ENCODE measurements around the gene TEX2. TPM values are rescaled to one million over a fixed set of nuclear protein-coding genes. Genes with fewer than 3 reads are reported as not detected.

Gene TEX2
- total and polyA plus RNA-seq, 7 experiments from 2014 or later, result 7.9 to 24.2 (median 14.4) TPM

DNA sequence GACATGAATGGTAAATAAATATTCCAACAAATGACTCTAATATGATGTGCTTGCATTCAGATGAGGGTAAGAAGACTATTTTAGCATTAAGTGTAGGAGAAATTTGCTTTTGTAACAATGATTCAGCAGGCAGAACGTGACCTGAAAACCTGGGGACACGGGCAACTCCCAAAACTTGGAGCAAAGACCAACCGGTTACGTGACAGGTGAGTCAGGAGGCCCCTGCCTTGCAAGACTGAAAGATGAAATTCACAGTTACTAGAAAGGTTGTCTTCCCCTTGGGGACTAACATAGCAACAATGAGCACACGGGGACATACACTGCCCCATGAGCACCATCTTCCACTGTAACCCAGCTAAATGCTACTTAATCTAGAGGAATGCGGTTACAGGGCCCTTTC, 99.6 kb downstream of the TEX2 start:
- Mint-ChIP-seq H3K9me3 (no peaks in the 10 kb centered on the region), H3K4me3 (no peak overlapping the region), H3K4me1 (no peaks in the 10 kb centered on the region), H3K36me3 (peaks cover 0 to 29% (median 4%) of the 10 kb centered on the region in 5 donors), H3K27ac (no peak overlapping the region), H3K27me3 (no peaks in the 10 kb centered on the region)
- H3K4me1 ChIP-seq (ENCODE audit: control insufficient read depth in 2 of 2, insufficient read depth in 2 of 2, low read length in 2 of 2), result no peaks in the 10 kb centered on the region
- no peak overlapping the region for H3K27ac ChIP-seq (ENCODE audit: low read depth, low read length)
- DNase-seq, result no peak
- H3K27me3 ChIP-seq (ENCODE audit: control insufficient read depth in 2 of 2, insufficient read depth in 2 of 2, low read length in 2 of 2), result no peaks in the 10 kb centered on the region
- intact Hi-C loops (cut with micrococcal nuclease), result no loop called here
- peaks cover 0 to 17% (median 0%) of the 10 kb centered on the region in 3 experiments for H3K36me3 ChIP-seq (ENCODE audit: control insufficient read depth in 2 of 3, insufficient read depth in 3 of 3, low read length in 3 of 3)
- ChIA-PET POLR2A (interaction anchor here (1.0 kb wide), 1 partner anchor 18 kb away, joined by 3 read pairs; no protein-coding TSS in a partner anchor), CTCF (no interaction called here)
- ATAC-seq, result no peak
- H3K4me3 ChIP-seq (ENCODE audit: low read length), result no peak overlapping the region
- no peaks in the 10 kb centered on the region for H3K9me3 ChIP-seq (ENCODE audit: control insufficient read depth in 2 of 3, low read length in 3 of 3)

DNA sequence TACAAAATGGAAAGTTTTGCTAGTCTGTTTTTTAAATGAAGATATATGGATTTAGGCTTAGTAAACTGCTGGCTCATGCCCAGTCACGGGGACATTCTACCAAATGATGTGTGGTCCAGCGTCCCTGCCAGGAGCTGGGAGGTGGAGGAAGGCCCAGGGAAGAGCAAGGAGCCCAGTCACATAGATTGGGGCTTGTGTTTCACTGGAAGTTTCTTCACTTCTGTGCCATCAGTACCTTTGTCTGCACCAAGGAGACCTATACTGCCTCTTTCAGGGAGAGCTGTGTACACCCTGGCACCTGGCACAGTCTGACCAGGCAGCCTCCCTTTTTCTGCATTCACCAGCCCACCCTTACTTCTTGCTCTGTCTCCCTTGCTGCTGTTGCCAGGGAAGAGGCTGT, 100.5 kb downstream of the TEX2 start:
- ChIA-PET POLR2A (interaction anchor here (0.6 to 1.6 kb wide), 2 partner anchors 17 to 436 kb away, joined by 6 read pairs; no protein-coding TSS in a partner anchor), CTCF (interaction anchor here (0.6 kb wide), 1 partner anchor 243 kb away, joined by 3 read pairs; no protein-coding TSS in a partner anchor)
- Histone ChIP-seq H3K36me3 (ENCODE audit: control insufficient read depth in 2 of 3, insufficient read depth in 3 of 3, low read length in 3 of 3) (peaks cover 0 to 17% (median 0%) of the 10 kb centered on the region in 3 experiments), H3K9me3 (ENCODE audit: control insufficient read depth in 2 of 3, low read length in 3 of 3) (no peaks in the 10 kb centered on the region), H3K27ac (ENCODE audit: low read depth, low read length) (no peak overlapping the region), H3K4me3 (ENCODE audit: low read length) (no peak overlapping the region), H3K4me1 (ENCODE audit: control insufficient read depth in 2 of 2, insufficient read depth in 2 of 2, low read length in 2 of 2) (no peaks in the 10 kb centered on the region), H3K27me3 (ENCODE audit: control insufficient read depth in 2 of 2, insufficient read depth in 2 of 2, low read length in 2 of 2) (no peaks in the 10 kb centered on the region)
- Mint-ChIP-seq H3K27me3 (no peaks in the 10 kb centered on the region), H3K27ac (no peak overlapping the region), H3K4me1 (no peaks in the 10 kb centered on the region), H3K9me3 (no peaks in the 10 kb centered on the region), H3K4me3 (no peak overlapping the region), H3K36me3 (peaks cover 0 to 25% (median 4%) of the 10 kb centered on the region in 5 donors)
- ATAC-seq (no peak), DNase-seq (no peak)
- intact Hi-C loops (cut with micrococcal nuclease), result no loop called here

DNA sequence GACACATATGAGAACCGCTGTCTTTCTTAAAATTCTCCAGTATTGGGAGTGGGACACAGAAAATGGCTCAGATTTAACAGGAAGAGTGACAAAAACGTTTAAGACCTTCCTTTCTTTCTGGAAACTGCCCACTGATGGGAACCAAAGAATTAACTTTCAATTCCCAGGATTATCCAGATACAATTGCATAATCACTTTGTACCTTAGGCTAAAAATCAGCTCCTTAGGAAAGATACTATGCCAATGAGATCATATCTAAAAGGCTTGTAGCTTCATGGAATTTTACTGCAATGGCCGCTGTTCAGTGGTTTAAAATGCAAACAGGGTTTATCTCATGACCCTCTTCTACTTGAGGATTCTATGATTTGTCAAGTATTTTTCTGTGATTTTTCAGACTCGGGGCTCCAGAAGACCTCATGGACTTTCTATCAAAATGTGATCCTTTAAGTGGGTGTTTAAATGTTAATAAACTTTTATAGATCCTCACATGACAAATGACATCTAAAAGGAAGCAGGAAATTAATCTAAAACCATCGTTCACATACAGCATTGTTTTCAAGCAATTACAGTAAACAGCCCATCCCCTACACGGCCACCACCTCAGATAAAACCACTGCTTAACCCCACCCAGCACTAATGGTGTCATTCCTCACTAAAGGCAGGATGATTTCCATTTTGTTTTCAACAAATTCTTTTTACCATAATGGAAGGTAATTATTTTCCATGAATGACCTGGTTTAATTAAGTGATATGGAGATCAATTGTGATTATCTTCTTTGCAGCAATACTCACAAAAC, 101.5 kb downstream of the TEX2 start:
- Mint-ChIP-seq H3K9me3 (no peaks in the 10 kb centered on the region), H3K36me3 (peaks cover 0 to 20% (median 2%) of the 10 kb centered on the region in 5 donors), H3K27ac (peak overlapping the region in 3 of 9 donors; percentile 14 to 55 (median 48)), H3K4me1 (no peaks in the 10 kb centered on the region), H3K4me3 (no peak overlapping the region), H3K27me3 (no peaks in the 10 kb centered on the region)
- DNase-seq (no peak), ATAC-seq (no peak)
- Histone ChIP-seq H3K36me3 (ENCODE audit: control insufficient read depth in 2 of 3, insufficient read depth in 3 of 3, low read length in 3 of 3) (peaks cover 0 to 12% (median 0%) of the 10 kb centered on the region in 3 experiments), H3K4me3 (ENCODE audit: low read length) (no peak overlapping the region), H3K9me3 (ENCODE audit: control insufficient read depth in 2 of 3, low read length in 3 of 3) (no peaks in the 10 kb centered on the region), H3K27ac (ENCODE audit: low read depth, low read length) (no peak overlapping the region), H3K27me3 (ENCODE audit: control insufficient read depth in 2 of 2, insufficient read depth in 2 of 2, low read length in 2 of 2) (no peaks in the 10 kb centered on the region), H3K4me1 (ENCODE audit: control insufficient read depth in 2 of 2, insufficient read depth in 2 of 2, low read length in 2 of 2) (no peaks in the 10 kb centered on the region)
- CTCF ChIA-PET, result no interaction called here
- POLR2A ChIA-PET, result interaction anchor here (1.6 kb wide), 1 partner anchor 16 kb away, joined by 6 read pairs; no protein-coding TSS in a partner anchor
- intact Hi-C loops (cut with micrococcal nuclease), result no loop called here

DNA sequence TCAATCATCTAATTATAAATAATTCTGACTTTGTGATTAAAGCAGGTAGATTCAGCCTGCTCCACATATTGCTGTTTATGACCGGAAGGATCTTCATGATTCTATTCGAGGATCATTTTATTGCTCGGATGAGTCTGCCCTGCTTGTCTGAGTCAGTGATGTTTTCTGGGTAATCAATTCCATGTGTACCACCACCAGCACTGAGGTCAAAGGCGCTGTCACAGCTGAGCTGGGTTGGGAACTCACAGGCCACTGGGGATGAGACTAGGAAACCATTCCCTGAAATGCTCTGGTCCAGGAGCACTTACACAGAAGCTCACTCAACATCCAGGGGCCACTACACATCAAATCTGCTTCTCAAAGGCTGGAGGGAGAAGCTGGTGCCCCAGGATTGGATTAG, 102.7 kb downstream of the TEX2 start:
- Mint-ChIP-seq H3K4me1 (no peaks in the 10 kb centered on the region), H3K27me3 (no peaks in the 10 kb centered on the region), H3K27ac (no peak overlapping the region), H3K9me3 (no peaks in the 10 kb centered on the region), H3K36me3 (peaks cover 0 to 15% (median 0%) of the 10 kb centered on the region in 5 donors), H3K4me3 (no peak overlapping the region)
- Histone ChIP-seq H3K9me3 (ENCODE audit: control insufficient read depth in 2 of 3, low read length in 3 of 3) (no peaks in the 10 kb centered on the region), H3K27ac (ENCODE audit: low read depth, low read length) (no peak overlapping the region), H3K36me3 (ENCODE audit: control insufficient read depth in 2 of 3, insufficient read depth in 3 of 3, low read length in 3 of 3) (peaks cover 0 to 5% (median 0%) of the 10 kb centered on the region in 3 experiments), H3K4me1 (ENCODE audit: control insufficient read depth in 2 of 2, insufficient read depth in 2 of 2, low read length in 2 of 2) (no peaks in the 10 kb centered on the region), H3K27me3 (ENCODE audit: control insufficient read depth in 2 of 2, insufficient read depth in 2 of 2, low read length in 2 of 2) (no peaks in the 10 kb centered on the region), H3K4me3 (ENCODE audit: low read length) (no peak overlapping the region)
- CTCF ChIA-PET, result no interaction called here
- no peak for ATAC-seq
- POLR2A ChIA-PET, result interaction anchor here (1.2 kb wide), 1 partner anchor 14 kb away, joined by 4 read pairs; no protein-coding TSS in a partner anchor
- intact Hi-C loops (cut with micrococcal nuclease), result no loop called here
- no peak for DNase-seq

DNA sequence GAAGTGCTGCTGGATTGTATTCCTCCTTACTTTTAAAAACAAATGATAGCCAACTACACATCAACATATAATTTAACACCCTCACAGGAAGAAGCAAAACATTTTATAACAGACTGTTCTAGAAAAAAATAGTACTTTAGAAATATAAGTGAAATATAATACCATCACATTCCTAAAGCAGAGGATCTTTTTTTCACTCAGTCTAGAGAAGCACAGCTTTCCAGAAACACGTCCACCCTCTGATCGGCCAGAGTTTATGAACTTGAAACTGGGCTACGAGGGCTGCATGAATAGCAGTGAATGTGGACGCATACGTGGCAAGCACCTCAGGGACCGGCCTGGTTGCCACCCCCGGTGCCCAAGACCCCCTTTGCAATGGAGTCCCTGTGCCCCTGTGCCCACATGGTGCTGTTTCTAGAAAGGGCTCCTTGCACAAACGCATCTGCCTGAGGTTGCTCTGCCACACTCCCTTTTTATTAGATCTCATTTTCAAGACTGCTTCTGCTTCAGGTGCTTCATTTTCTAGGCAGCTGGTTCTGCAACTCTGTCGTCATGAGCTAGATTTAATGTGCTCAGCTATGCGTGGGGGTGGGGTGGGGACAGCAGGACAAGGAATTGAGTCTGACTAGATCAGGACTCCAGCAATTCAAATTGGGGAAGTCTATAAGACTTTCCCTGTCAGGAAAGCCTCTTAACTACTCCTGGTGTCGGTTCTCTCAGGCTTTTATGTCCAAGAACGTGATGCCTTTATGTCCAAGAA, 104.0 kb downstream of the TEX2 start:
- no peak overlapping the region for H3K4me3 ChIP-seq (ENCODE audit: low read length)
- no peak overlapping the region for H3K27ac ChIP-seq (ENCODE audit: low read depth, low read length)
- H3K36me3 ChIP-seq (ENCODE audit: control insufficient read depth in 2 of 3, insufficient read depth in 3 of 3, low read length in 3 of 3), result peaks cover 0 to 4% (median 0%) of the 10 kb centered on the region in 3 experiments
- Mint-ChIP-seq H3K27ac (no peak overlapping the region), H3K4me3 (no peak overlapping the region), H3K27me3 (no peaks in the 10 kb centered on the region), H3K36me3 (peaks cover 0 to 21% (median 0%) of the 10 kb centered on the region in 5 donors), H3K4me1 (peaks cover 0 to 3% (median 0%) of the 10 kb centered on the region in 7 donors), H3K9me3 (no peaks in the 10 kb centered on the region)
- H3K27me3 ChIP-seq (ENCODE audit: control insufficient read depth in 2 of 2, insufficient read depth in 2 of 2, low read length in 2 of 2), result no peaks in the 10 kb centered on the region
- ChIA-PET CTCF (no interaction called here), POLR2A (interaction anchor here (1.0 to 1.2 kb wide), 2 partner anchors 13 kb away, joined by 4 to 5 read pairs; no protein-coding TSS in a partner anchor)
- ATAC-seq, result no peak
- intact Hi-C loops (cut with micrococcal nuclease), result no loop called here
- no peaks in the 10 kb centered on the region for H3K9me3 ChIP-seq (ENCODE audit: control insufficient read depth in 2 of 3, low read length in 3 of 3)
- no peaks in the 10 kb centered on the region for H3K4me1 ChIP-seq (ENCODE audit: control insufficient read depth in 2 of 2, insufficient read depth in 2 of 2, low read length in 2 of 2)
- no peak for DNase-seq

DNA sequence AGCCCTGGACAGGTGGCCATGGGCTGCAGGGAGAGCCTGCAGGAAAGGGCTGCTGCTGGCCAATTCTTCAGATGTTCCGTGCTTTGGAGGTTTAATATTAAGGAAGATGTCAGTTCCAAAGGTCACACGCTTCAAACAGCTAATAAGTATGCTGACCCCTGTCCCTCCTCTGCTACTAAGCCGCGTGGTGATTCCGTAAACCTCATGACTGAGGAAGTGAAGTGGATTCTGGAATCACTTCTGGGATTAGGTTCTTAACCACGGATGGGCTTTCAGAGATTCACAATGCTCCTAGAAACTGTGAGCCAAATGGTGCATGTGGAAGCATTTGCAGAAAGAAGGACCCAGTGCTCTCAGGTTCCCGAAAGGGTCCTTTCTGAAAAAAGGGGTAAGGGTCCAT, 104.7 kb downstream of the TEX2 start:
- Histone ChIP-seq H3K9me3 (ENCODE audit: control insufficient read depth in 2 of 3, low read length in 3 of 3) (no peaks in the 10 kb centered on the region), H3K27ac (ENCODE audit: low read depth, low read length) (no peak overlapping the region), H3K36me3 (ENCODE audit: control insufficient read depth in 2 of 3, insufficient read depth in 3 of 3, low read length in 3 of 3) (peaks cover 0 to 10% (median 0%) of the 10 kb centered on the region in 3 experiments), H3K4me3 (ENCODE audit: low read length) (no peak overlapping the region), H3K4me1 (ENCODE audit: control insufficient read depth in 2 of 2, insufficient read depth in 2 of 2, low read length in 2 of 2) (no peaks in the 10 kb centered on the region), H3K27me3 (ENCODE audit: control insufficient read depth in 2 of 2, insufficient read depth in 2 of 2, low read length in 2 of 2) (no peaks in the 10 kb centered on the region)
- POLR2A ChIA-PET, result interaction anchor here (1.0 kb wide), 1 partner anchor 12 kb away, joined by 5 read pairs; no protein-coding TSS in a partner anchor
- Mint-ChIP-seq H3K4me1 (peaks cover 0 to 3% (median 0%) of the 10 kb centered on the region in 7 donors), H3K4me3 (no peak overlapping the region), H3K27ac (no peak overlapping the region), H3K36me3 (peaks cover 0 to 18% (median under 1%) of the 10 kb centered on the region in 5 donors), H3K27me3 (no peaks in the 10 kb centered on the region), H3K9me3 (no peaks in the 10 kb centered on the region)
- CTCF ChIA-PET, result no interaction called here
- ATAC-seq (no peak), DNase-seq (no peak)
- intact Hi-C loops (cut with micrococcal nuclease), result no loop called here

All from naive thymus-derived CD4-positive, alpha-beta T cell (primary cell).